ENCODE measurements around the gene HDGF.

DNA sequence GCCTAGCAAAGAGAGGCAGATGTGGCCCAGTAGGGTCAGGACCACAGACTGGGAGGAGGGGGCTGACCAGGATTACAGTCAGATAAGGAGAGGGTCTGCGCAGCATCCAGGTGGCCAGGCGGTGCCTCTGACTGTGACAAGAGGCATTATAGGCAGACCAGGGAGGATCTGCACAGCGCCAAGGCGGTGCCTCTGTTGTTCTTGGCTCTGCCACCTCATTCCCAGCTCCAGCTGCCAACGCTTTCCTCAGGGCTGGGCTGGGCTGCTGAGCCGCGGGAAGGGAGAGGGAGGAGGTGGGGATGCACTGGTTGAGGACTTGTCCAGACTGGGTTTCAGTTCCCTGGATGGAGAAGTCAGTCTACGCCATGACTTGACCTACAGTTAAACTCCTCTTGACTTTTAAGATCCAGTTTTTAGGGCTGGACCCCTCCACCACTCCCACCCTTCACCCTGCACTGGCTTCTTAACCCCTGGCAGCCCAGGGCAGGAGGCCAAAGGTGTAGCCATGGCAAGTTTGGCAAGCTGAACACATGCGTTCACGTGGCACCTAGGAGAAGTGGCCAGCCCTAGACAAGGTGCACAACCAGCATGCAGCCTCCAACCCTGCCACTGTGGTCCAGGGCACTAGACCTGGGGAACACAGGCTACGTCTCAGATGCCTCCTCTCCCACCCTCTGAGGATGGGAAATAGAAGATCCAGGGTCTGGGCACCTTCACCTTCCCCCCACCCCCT, 41.6 kb downstream of the HDGF start:
- TF ChIP-seq RXRA (IDR thresholded peaks at IDR 0.05): no peak
- no peak for TF ChIP-seq YY1 (IDR thresholded peaks at IDR 0.05)
- TF ChIP-seq, protein P1, sequence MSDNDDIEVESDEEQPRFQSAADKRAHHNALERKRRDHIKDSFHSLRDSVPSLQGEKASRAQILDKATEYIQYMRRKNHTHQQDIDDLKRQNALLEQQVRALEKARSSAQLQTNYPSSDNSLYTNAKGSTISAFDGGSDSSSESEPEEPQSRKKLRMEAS (IDR thresholded peaks at IDR 0.05): no peak
- TF ChIP-seq, protein P2, sequence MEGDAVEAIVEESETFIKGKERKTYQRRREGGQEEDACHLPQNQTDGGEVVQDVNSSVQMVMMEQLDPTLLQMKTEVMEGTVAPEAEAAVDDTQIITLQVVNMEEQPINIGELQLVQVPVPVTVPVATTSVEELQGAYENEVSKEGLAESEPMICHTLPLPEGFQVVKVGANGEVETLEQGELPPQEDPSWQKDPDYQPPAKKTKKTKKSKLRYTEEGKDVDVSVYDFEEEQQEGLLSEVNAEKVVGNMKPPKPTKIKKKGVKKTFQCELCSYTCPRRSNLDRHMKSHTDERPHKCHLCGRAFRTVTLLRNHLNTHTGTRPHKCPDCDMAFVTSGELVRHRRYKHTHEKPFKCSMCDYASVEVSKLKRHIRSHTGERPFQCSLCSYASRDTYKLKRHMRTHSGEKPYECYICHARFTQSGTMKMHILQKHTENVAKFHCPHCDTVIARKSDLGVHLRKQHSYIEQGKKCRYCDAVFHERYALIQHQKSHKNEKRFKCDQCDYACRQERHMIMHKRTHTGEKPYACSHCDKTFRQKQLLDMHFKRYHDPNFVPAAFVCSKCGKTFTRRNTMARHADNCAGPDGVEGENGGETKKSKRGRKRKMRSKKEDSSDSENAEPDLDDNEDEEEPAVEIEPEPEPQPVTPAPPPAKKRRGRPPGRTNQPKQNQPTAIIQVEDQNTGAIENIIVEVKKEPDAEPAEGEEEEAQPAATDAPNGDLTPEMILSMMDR (IDR thresholded peaks at IDR 0.05; ENCODE audit: low read depth, low read length, missing input control): no peak
- TF ChIP-seq RAD21 (IDR thresholded peaks at IDR 0.05): no peak
- TF ChIP-seq JUND (IDR thresholded peaks at IDR 0.05): no peak
- no peak for TF ChIP-seq FOXA2 (IDR thresholded peaks at IDR 0.05)
- TF ChIP-seq HNF4A (conservative IDR thresholded peaks at IDR 0.05): no peak
- TF ChIP-seq, protein P3, sequence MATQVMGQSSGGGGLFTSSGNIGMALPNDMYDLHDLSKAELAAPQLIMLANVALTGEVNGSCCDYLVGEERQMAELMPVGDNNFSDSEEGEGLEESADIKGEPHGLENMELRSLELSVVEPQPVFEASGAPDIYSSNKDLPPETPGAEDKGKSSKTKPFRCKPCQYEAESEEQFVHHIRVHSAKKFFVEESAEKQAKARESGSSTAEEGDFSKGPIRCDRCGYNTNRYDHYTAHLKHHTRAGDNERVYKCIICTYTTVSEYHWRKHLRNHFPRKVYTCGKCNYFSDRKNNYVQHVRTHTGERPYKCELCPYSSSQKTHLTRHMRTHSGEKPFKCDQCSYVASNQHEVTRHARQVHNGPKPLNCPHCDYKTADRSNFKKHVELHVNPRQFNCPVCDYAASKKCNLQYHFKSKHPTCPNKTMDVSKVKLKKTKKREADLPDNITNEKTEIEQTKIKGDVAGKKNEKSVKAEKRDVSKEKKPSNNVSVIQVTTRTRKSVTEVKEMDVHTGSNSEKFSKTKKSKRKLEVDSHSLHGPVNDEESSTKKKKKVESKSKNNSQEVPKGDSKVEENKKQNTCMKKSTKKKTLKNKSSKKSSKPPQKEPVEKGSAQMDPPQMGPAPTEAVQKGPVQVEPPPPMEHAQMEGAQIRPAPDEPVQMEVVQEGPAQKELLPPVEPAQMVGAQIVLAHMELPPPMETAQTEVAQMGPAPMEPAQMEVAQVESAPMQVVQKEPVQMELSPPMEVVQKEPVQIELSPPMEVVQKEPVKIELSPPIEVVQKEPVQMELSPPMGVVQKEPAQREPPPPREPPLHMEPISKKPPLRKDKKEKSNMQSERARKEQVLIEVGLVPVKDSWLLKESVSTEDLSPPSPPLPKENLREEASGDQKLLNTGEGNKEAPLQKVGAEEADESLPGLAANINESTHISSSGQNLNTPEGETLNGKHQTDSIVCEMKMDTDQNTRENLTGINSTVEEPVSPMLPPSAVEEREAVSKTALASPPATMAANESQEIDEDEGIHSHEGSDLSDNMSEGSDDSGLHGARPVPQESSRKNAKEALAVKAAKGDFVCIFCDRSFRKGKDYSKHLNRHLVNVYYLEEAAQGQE (IDR thresholded peaks at IDR 0.05): no peak
- TF ChIP-seq TAF1 (conservative IDR thresholded peaks at IDR 0.05): no peak
- no peak for TF ChIP-seq SP1 (IDR thresholded peaks at IDR 0.05)
- no peak for TF ChIP-seq EGR1 (IDR thresholded peaks at IDR 0.05; ENCODE audit: low read depth in 2 of 2)
